ENCODE measurements around the gene GSK3B. TPM values are rescaled to one million over a fixed set of nuclear protein-coding genes. Genes with fewer than 3 reads are reported as not detected.

Gene GSK3B
- 34.1 and 34.7 TPM in 2 replicates for total RNA-seq

DNA sequence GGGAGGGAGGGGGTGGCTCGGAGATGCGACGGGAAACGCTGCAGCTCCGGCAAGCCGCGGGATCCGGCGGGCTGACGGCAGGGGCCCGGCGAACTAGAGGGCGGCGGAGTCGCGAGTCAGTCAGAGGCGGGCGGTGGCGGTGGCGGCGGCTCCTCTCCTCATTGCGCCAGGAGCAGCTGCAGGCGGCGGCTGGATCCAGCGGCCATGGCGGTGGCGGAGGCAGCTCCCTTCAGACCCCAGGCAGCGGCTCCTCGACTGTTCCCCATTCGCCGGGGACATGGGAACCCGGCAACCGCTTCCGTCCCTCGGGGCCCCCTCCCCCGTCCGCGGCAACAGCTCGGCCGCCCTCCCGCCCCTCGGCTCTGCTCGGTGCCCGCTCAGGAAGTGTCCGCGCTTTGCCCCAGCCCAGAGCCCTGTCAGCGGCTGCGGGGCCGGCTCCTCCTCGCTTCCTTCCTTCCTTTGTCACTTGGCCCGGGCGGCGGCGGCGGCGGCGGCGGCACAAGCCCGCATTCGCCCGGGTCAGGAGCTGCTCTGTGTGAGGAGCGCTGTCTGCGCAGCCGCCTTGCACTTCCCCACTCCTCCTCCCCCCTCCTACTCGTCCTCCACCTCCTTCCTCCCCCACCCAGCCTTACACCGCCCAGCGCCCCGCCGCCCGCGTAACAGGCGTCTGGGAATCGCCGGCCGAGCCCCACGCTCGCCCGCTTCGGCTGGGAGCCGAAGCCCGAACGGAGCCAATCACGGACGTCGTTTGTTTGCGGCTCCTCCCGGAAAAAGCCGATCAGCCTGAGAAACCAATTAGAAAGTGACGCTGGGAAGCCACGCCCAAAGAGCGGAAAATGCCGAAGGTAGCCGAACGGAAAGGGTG lies at the start of gene GSK3B:
GSK3B (minus strand) TSS at position 537 of the 865 bp plus-strand sequence. CDS start 1,013 bp downstream, outside the sequence.
- no peak within 1 kb of the TSS for H3K27ac Mint-ChIP-seq
- peaks cover 10% of the 10 kb centered on the region for H3K36me3 Mint-ChIP-seq (ENCODE audit: low read depth)
- H3K4me1 Mint-ChIP-seq (ENCODE audit: low read depth): peaks cover 20% of the 10 kb centered on the region
- intact Hi-C loops (cut with micrococcal nuclease): loop anchor here (1.0 to 10.0 kb wide), 17 partner anchors 67 to 1651 kb away; partner anchors contain the start of genes ARHGAP31, B4GALT4, COX17 and GOLGB1
- peak; percentile 70 for DNase-seq (ENCODE audit: low spot score)
- no peaks in the 10 kb centered on the region for H3K27me3 Mint-ChIP-seq (ENCODE audit: insufficient read depth)
- no peak within 1 kb of the TSS for H3K4me3 Mint-ChIP-seq
- no peaks in the 10 kb centered on the region for H3K9me3 Mint-ChIP-seq

DNA sequence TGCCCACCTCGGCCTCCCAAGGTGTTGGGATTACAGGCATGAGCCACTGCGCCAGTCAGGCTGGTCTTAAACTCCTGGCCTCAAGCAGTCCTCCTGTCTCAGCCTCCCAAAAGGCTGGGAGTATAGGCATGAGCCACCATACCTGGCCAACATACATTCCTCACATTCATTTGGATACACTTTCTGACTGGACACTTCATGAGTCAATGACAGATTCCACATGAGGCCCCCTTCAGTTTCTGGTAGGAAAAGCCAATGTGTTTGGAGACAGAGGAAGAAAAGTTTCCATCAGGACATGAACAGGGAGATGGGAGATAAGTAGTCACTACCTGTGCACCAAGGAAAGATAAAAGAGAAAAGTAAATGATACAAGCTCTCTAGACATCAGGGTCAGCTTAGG lies 49.4 kb upstream of the GSK3B start:
- DNase-seq (ENCODE audit: low spot score): no peak
- H3K4me1 Mint-ChIP-seq (ENCODE audit: low read depth): peaks cover 9% of the 10 kb centered on the region
- no peaks in the 10 kb centered on the region for H3K27me3 Mint-ChIP-seq (ENCODE audit: insufficient read depth)
- no peaks in the 10 kb centered on the region for H3K9me3 Mint-ChIP-seq
- no peak overlapping the region for H3K4me3 Mint-ChIP-seq
- H3K36me3 Mint-ChIP-seq (ENCODE audit: low read depth): no peaks in the 10 kb centered on the region
- intact Hi-C loops (cut with micrococcal nuclease): no loop called here
- no peak overlapping the region for H3K27ac Mint-ChIP-seq

- Mint-ChIP-seq H3K27me3 (ENCODE audit: insufficient read depth) (peaks cover under 1% of the 10 kb centered on the region), H3K4me1 (ENCODE audit: low read depth) (peaks cover 6% of the 10 kb centered on the region), H3K9me3 (no peaks in the 10 kb centered on the region), H3K27ac (no peak overlapping the region), H3K4me3 (no peak overlapping the region), H3K36me3 (ENCODE audit: low read depth) (no peaks in the 10 kb centered on the region)
- DNase-seq (ENCODE audit: low spot score): no peak
- intact Hi-C loops (cut with micrococcal nuclease): no loop called here
Measured at GRCh38 chr3:120142236-120142635, 48.0 kb upstream of the GSK3B start.

DNA sequence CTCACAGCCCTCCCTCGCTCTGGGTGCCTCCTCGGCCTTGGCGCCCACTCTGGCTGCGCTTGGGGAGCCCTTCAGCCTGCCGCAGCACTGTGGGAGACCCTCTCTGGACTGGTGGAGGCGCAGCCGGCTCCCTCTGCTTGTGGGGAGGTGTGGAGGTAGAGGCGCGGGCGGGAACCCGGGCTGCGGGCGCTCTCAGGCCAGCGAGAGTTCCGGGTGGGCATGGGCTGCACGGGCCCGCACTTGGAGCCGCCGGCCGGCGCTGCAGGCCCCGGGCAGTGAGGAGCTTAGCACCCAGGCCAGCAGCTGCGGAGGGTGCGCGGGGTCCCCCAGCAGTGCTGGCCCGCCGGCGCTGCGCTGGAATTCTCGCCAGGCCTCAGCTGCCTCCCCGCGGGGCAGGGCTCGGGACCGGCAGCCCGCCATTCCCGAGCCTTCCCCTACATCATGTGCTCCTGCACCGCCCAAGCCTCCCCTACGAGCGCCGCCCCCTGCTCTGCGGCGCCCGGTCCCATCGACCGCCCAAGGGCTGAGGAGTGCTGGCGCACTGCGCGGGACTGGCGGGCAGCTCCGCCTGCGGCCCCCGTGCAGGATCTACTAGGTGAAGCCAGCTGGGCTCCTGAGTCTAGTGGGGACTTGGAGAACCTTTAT lies 46.0 kb upstream of the GSK3B start:
- Mint-ChIP-seq H3K36me3 (ENCODE audit: low read depth) (no peaks in the 10 kb centered on the region), H3K27ac (no peak overlapping the region), H3K4me1 (ENCODE audit: low read depth) (peaks cover under 1% of the 10 kb centered on the region), H3K27me3 (ENCODE audit: insufficient read depth) (peaks cover 7% of the 10 kb centered on the region), H3K4me3 (no peak overlapping the region), H3K9me3 (no peaks in the 10 kb centered on the region)
- intact Hi-C loops (cut with micrococcal nuclease): no loop called here
- DNase-seq (ENCODE audit: low spot score): no peak

DNA sequence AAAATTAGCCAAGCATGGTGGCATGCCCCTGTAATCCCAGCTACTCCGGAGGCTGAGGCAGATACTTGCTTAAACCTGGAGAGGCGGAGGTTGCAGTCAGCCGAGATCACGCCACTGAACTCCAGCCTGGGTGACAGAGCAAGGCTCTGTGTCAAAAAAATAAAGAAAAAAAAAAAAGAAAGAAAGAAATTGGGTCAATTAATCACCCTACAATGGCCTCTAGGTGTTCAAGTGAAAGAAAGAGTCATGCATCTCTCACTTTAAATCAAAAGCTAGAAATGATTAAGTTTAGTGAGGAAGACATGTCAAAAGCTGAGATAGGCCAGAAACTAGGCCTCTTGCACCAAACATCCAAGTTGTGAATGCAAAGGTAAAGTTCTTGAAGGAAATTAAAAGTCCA lies 44.9 kb upstream of the GSK3B start:
- Mint-ChIP-seq H3K9me3 (no peaks in the 10 kb centered on the region), H3K4me3 (no peak overlapping the region), H3K4me1 (ENCODE audit: low read depth) (no peaks in the 10 kb centered on the region), H3K27ac (no peak overlapping the region), H3K36me3 (ENCODE audit: low read depth) (no peaks in the 10 kb centered on the region), H3K27me3 (ENCODE audit: insufficient read depth) (peaks cover 7% of the 10 kb centered on the region)
- intact Hi-C loops (cut with micrococcal nuclease): no loop called here
- DNase-seq (ENCODE audit: low spot score): no peak

- H3K4me3 Mint-ChIP-seq: no peak overlapping the region
- H3K27ac Mint-ChIP-seq: no peak overlapping the region
- intact Hi-C loops (cut with micrococcal nuclease): no loop called here
- no peaks in the 10 kb centered on the region for H3K36me3 Mint-ChIP-seq (ENCODE audit: low read depth)
- peaks cover 7% of the 10 kb centered on the region for H3K27me3 Mint-ChIP-seq (ENCODE audit: insufficient read depth)
- H3K4me1 Mint-ChIP-seq (ENCODE audit: low read depth): no peaks in the 10 kb centered on the region
- no peaks in the 10 kb centered on the region for H3K9me3 Mint-ChIP-seq
- DNase-seq (ENCODE audit: low spot score): no peak
Measured at GRCh38 chr3:120137548-120137947, 43.3 kb upstream of the GSK3B start.

GRCh38 chr3:120130656-120131055 lies 36.4 kb upstream of the GSK3B start:
- Mint-ChIP-seq H3K4me1 (ENCODE audit: low read depth) (no peaks in the 10 kb centered on the region), H3K9me3 (no peaks in the 10 kb centered on the region), H3K36me3 (ENCODE audit: low read depth) (no peaks in the 10 kb centered on the region), H3K4me3 (no peak overlapping the region), H3K27ac (no peak overlapping the region), H3K27me3 (ENCODE audit: insufficient read depth) (no peaks in the 10 kb centered on the region)
- intact Hi-C loops (cut with micrococcal nuclease): no loop called here
- DNase-seq (ENCODE audit: low spot score): no peak

- H3K27ac Mint-ChIP-seq: no peak overlapping the region
- no peaks in the 10 kb centered on the region for H3K4me1 Mint-ChIP-seq (ENCODE audit: low read depth)
- intact Hi-C loops (cut with micrococcal nuclease): no loop called here
- H3K9me3 Mint-ChIP-seq: no peaks in the 10 kb centered on the region
- H3K27me3 Mint-ChIP-seq (ENCODE audit: insufficient read depth): no peaks in the 10 kb centered on the region
- H3K36me3 Mint-ChIP-seq (ENCODE audit: low read depth): no peaks in the 10 kb centered on the region
- no peak for DNase-seq (ENCODE audit: low spot score)
- no peak overlapping the region for H3K4me3 Mint-ChIP-seq
Measured at GRCh38 chr3:120129718-120130513, 35.7 kb upstream of the GSK3B start.

DNA sequence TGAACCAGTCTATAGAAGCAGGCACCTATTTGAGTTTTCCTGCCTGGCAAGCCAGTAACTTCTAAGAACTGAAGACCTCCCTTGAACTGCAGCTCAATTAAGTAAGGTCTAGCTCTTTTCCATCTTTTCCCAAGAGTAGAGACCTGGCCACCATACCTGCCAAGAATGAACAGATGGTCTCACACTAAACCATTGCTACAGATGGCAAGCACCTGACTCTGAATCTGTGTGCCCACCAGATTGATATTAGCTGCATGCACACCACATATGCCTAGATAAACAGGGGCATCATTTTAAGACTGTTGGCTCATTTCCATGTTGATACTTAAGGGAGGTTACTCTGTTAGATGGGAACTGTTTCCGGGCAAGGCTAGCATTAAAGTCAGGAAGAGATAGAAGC lies 34.8 kb upstream of the GSK3B start:
- H3K9me3 Mint-ChIP-seq: no peaks in the 10 kb centered on the region
- no peaks in the 10 kb centered on the region for H3K27me3 Mint-ChIP-seq (ENCODE audit: insufficient read depth)
- intact Hi-C loops (cut with micrococcal nuclease): no loop called here
- DNase-seq (ENCODE audit: low spot score): no peak
- no peak overlapping the region for H3K4me3 Mint-ChIP-seq
- no peaks in the 10 kb centered on the region for H3K36me3 Mint-ChIP-seq (ENCODE audit: low read depth)
- no peak overlapping the region for H3K27ac Mint-ChIP-seq
- H3K4me1 Mint-ChIP-seq (ENCODE audit: low read depth): no peaks in the 10 kb centered on the region

DNA sequence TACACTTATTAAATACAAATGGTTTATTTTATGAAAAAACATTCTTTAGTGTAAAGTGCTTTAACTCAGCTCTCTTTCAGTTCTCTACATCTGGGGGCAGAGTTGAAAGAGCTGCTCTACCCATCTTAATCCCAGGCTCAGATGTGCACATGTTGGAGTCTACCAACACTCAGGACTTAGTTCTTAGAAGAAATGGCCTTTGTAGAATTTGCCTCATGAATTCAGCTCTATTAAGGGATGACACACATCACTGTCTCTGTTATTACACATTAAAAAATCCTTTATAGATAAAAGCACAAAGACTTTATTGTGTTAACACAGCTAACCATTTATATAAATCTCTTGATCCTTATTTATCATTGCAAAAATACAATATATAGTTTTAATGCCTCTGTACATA lies 31.7 kb upstream of the GSK3B start:
- Mint-ChIP-seq H3K27me3 (ENCODE audit: insufficient read depth) (peaks cover 1% of the 10 kb centered on the region), H3K4me3 (no peak overlapping the region), H3K9me3 (no peaks in the 10 kb centered on the region)

DNA sequence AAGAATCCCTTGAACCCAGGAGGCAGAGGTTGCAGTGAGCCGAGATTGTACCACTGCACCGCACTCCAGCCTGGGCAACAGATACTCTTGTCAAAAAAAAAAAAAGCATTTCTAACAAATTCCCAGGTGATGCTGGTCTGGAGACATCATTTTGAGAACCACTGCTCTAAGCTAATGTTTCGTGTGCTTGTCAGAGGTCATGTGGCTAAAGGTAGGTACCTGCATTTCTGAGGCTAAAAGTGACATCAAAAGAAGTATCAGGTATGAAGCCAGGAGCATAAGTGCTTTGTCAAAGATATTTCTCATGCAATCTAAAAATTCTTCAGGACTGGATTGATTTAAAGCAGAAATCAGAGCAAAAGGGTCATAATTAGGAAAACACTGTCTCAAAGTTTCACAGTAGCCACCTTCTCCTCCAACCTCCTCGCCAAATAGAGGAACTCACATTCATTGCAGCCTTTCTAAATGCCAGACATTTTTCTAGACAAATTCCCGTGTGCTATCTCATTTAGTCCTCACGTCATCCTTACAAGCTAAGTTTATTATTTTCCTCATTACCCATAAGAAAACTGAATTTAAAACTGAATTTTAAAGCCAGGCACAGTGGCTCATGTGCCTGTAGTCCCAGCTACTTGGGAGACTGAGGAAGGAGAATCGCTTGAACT lies 25.7 kb upstream of the GSK3B start:
- no peak for DNase-seq (ENCODE audit: low spot score)
- no peaks in the 10 kb centered on the region for H3K4me1 Mint-ChIP-seq (ENCODE audit: low read depth)
- intact Hi-C loops (cut with micrococcal nuclease): no loop called here
- H3K27ac Mint-ChIP-seq: no peak overlapping the region
- peaks cover 10% of the 10 kb centered on the region for H3K27me3 Mint-ChIP-seq (ENCODE audit: insufficient read depth)
- no peaks in the 10 kb centered on the region for H3K36me3 Mint-ChIP-seq (ENCODE audit: low read depth)
- peaks cover 5% of the 10 kb centered on the region for H3K9me3 Mint-ChIP-seq
- H3K4me3 Mint-ChIP-seq: no peak overlapping the region

More for the DNA sequence above, 31.7 kb upstream of the GSK3B start:
- intact Hi-C loops (cut with micrococcal nuclease): no loop called here
- Mint-ChIP-seq H3K36me3 (ENCODE audit: low read depth) (no peaks in the 10 kb centered on the region), H3K27ac (no peak overlapping the region), H3K4me1 (ENCODE audit: low read depth) (no peaks in the 10 kb centered on the region)
- no peak for DNase-seq (ENCODE audit: low spot score)

- Mint-ChIP-seq H3K27ac (no peak overlapping the region), H3K27me3 (ENCODE audit: insufficient read depth) (peaks cover under 1% of the 10 kb centered on the region), H3K9me3 (peaks cover 5% of the 10 kb centered on the region), H3K4me3 (no peak overlapping the region), H3K36me3 (ENCODE audit: low read depth) (peaks cover 1% of the 10 kb centered on the region), H3K4me1 (ENCODE audit: low read depth) (no peaks in the 10 kb centered on the region)
- intact Hi-C loops (cut with micrococcal nuclease): no loop called here
- DNase-seq (ENCODE audit: low spot score): no peak
Measured at GRCh38 chr3:120114981-120115380, 20.7 kb upstream of the GSK3B start.

Data from activated T-helper 1 cell treated with anti-CD3 and anti-CD28 coated beads, Interleukin-12 subunit alpha, Interleukin-12 subunit beta, Interleukin-2, Interleukin-4 antibody, amounts not matched to agents 30 ng/mL and 10 ng/mL and 1 ng/mL, durations not matched to agents 14 hours and 24 hours and 36 hours (primary cell).